H1 (cell line): Measurements from ENCODE around the gene COMMD1. TPM values are rescaled to one million over a fixed set of nuclear protein-coding genes. Genes with fewer than 3 reads are reported as not detected.

Experiments
- CTCF ChIA-PET: fragments of 300-600 bp; sonication (Branson Sonifier 250); formaldehyde crosslinking; loops from one replicate; lab custom pipeline; 2021; ENCODE audit not compliant: partially characterized antibody; lab: Charles Lee
- POLR2A ChIA-PET: fragments of 300-600 bp; sonication (Branson Sonifier 250); formaldehyde crosslinking; loops from one replicate; lab custom pipeline; 2021; ENCODE audit warnings: inconsistent platforms; ENCODE audit not compliant: partially characterized antibody; lab: Charles Lee
- DNase-seq, 2 experiments: peaks; one replicate each; pipeline versions ENCODE4 v3.0.0 to v3.0.0-alpha.2; 2010 to 2022; ENCODE audit warnings: low spot score in 2 of 2, low read depth in 1 of 2, mixed read lengths in 1 of 2
- FAIRE-seq: peaks from 2 replicates; lab custom pipeline; 2011; peaks lifted over from hg19 to GRCh38; lab: Jason Lieb, UNC
- H2AFZ ChIP-seq: 2 replicates; pipeline ENCODE4 v1.8.1; 2012; ENCODE audit warnings: low read length, inconsistent platforms
- H2AK5ac ChIP-seq: 2 replicates; pipeline ENCODE4 v1.6.1; 2013; ENCODE audit warnings: low read depth, low read length
- H2BK120ac ChIP-seq: replicated peaks from 2 replicates; pipeline ENCODE3; 2013; ENCODE audit warnings: low read depth, low read length, inconsistent platforms
- H2BK12ac ChIP-seq: 2 replicates; pipeline ENCODE4 v1.6.1; 2013; ENCODE audit warnings: low read depth, low read length
- H2BK15ac ChIP-seq: 2 replicates; pipeline ENCODE4 v1.6.1; 2013; ENCODE audit warnings: low read length
- H2BK20ac ChIP-seq: 2 replicates; pipeline ENCODE4 v1.6.1; 2013; ENCODE audit warnings: low read length
- H2BK5ac ChIP-seq: 2 replicates; pipeline ENCODE4 v1.6.1; 2013; ENCODE audit warnings: low read depth, low read length
- H3K14ac ChIP-seq: 2 replicates; pipeline ENCODE4 v1.6.1; 2013; ENCODE audit warnings: inconsistent platforms; ENCODE audit not compliant: insufficient read length
- H3K18ac ChIP-seq: 2 replicates; pipeline ENCODE4 v1.6.1; 2013; ENCODE audit warnings: low read length; ENCODE audit errors: extremely low read depth
- H3K23ac ChIP-seq: 2 replicates; pipeline ENCODE4 v1.6.1; 2013; ENCODE audit warnings: inconsistent platforms; ENCODE audit not compliant: insufficient read length
- H3K23me2 ChIP-seq: 2 replicates; pipeline ENCODE4 v1.6.1; 2013; ENCODE audit warnings: low read depth, low read length
- H3K27ac ChIP-seq: 2 replicates; pipeline ENCODE4 v1.6.1; 2011; ENCODE audit warnings: low read depth, low read length, inconsistent platforms
- H3K27me3 ChIP-seq, 4 experiments: replicated peaks in 1 of 4; 1 replicate in 1 of 4; 2 replicates in 3 of 4; pipeline versions ENCODE4 v1.6.1 to v1.8.1; 2011 to 2013; ENCODE audit warnings: low read length in 3 of 4, mild to moderate bottlenecking in 3 of 4, inconsistent platforms in 2 of 4, mixed read lengths in 2 of 4, moderate library complexity in 1 of 4; ENCODE audit not compliant: control insufficient read depth in 3 of 4, insufficient read depth in 3 of 4; ENCODE audit errors: extremely low read depth in 1 of 4
- H3K36me3 ChIP-seq, 4 experiments: 2 replicates each; pipeline versions ENCODE4 v1.6.1 to v1.8.1; 2011 to 2013; ENCODE audit warnings: mild to moderate bottlenecking in 4 of 4, low read length in 3 of 4, moderate library complexity in 2 of 4, control low read depth in 1 of 4, inconsistent platforms in 1 of 4; ENCODE audit not compliant: insufficient read depth in 4 of 4, control insufficient read depth in 2 of 4
- H3K4ac ChIP-seq: replicated peaks from 2 replicates; pipeline ENCODE3; 2013; ENCODE audit warnings: low read length, low read depth, mixed read lengths, inconsistent platforms; ENCODE audit not compliant: insufficient read length
- H3K4me1 ChIP-seq, 4 experiments: replicated peaks in 1 of 4; 1 replicate in 1 of 4; 2 replicates in 3 of 4; pipeline versions ENCODE4 v1.6.1 to v1.8.1; 2011 to 2013; ENCODE audit warnings: low read length in 3 of 4, inconsistent platforms in 2 of 4, mixed read lengths in 1 of 4; ENCODE audit not compliant: insufficient read depth in 4 of 4, control insufficient read depth in 3 of 4
- H3K4me2 ChIP-seq, 2 experiments: 2 replicates each; pipeline versions ENCODE4 v1.6.1 to v1.8.1; 2011 to 2013; ENCODE audit warnings: low read depth in 2 of 2, low read length in 2 of 2, control low read depth in 1 of 2, inconsistent platforms in 1 of 2, mild to moderate bottlenecking in 1 of 2; ENCODE audit not compliant: insufficient read depth in 1 of 2
- H3K4me3 ChIP-seq, 4 experiments: fragments of 200-600, 300-600 bp in 1 of 4; sonication (generic), shearing (Covaris generic), sonication (Bioruptor Twin) in 1 of 4; 2 replicates each; pipeline versions ENCODE4 v1.5.1 to v1.8.1; 2011 to 2016; ENCODE audit warnings: low read length in 4 of 4, low read depth in 3 of 4, control low read depth in 2 of 4, inconsistent platforms in 2 of 4, mild to moderate bottlenecking in 2 of 4, mixed read lengths in 1 of 4, moderate library complexity in 1 of 4; ENCODE audit not compliant: insufficient read depth in 2 of 4; ENCODE audit errors: extremely low read depth in 1 of 4
- H3K56ac ChIP-seq: replicated peaks from 2 replicates; pipeline ENCODE3; 2013; ENCODE audit warnings: low read depth, mild to moderate bottlenecking, mixed read lengths, low read length, inconsistent platforms; ENCODE audit not compliant: insufficient read length
- H3K79me1 ChIP-seq: 2 replicates; pipeline ENCODE4 v1.6.1; 2013; ENCODE audit warnings: low read depth, low read length, control low read depth
- H3K79me2 ChIP-seq, 2 experiments: 2 replicates each; pipeline versions ENCODE4 v1.6.1 to v1.8.1; 2012 to 2013; ENCODE audit warnings: low read length in 2 of 2, mild to moderate bottlenecking in 2 of 2, inconsistent platforms in 1 of 2; ENCODE audit not compliant: insufficient read depth in 2 of 2, control insufficient read depth in 1 of 2
- H3K9ac ChIP-seq, 4 experiments: replicated peaks in 1 of 4; 1 replicate in 1 of 4; 2 replicates in 3 of 4; pipeline versions ENCODE4 v1.6.1 to v1.8.1; 2011 to 2013; ENCODE audit warnings: low read depth in 3 of 4, low read length in 3 of 4, control low read depth in 2 of 4, mild to moderate bottlenecking in 2 of 4, moderate library complexity in 2 of 4, inconsistent platforms in 1 of 4; ENCODE audit errors: extremely low read depth in 1 of 4
- H3K9me3 ChIP-seq, 2 experiments: 2 replicates each; pipeline versions ENCODE4 v1.6.1 to v1.8.1; 2012 to 2013; ENCODE audit warnings: mild to moderate bottlenecking in 2 of 2, moderate library complexity in 2 of 2, control low read depth in 1 of 2, inconsistent platforms in 1 of 2, low read depth in 1 of 2, low read length in 1 of 2, mixed read lengths in 1 of 2; ENCODE audit not compliant: insufficient read depth in 2 of 2
- H4K20me1 ChIP-seq, 2 experiments: replicated peaks in 1 of 2; 2 replicates each; pipeline versions ENCODE3 to v1.8.1; 2011 to 2013; ENCODE audit warnings: inconsistent platforms in 2 of 2, low read length in 2 of 2, mild to moderate bottlenecking in 1 of 2; ENCODE audit not compliant: insufficient read depth in 2 of 2, control insufficient read depth in 1 of 2
- H4K5ac ChIP-seq: 2 replicates; pipeline ENCODE4 v1.6.1; 2013; ENCODE audit warnings: low read length, low read depth, mixed read lengths, inconsistent platforms; ENCODE audit not compliant: insufficient read length
- H4K8ac ChIP-seq: 2 replicates; pipeline ENCODE4 v1.8.0; 2013; ENCODE audit warnings: mild to moderate bottlenecking, moderate library complexity, low read length, inconsistent platforms; ENCODE audit not compliant: insufficient read depth; ENCODE audit errors: extremely low read depth
- H4K91ac ChIP-seq: replicated peaks from 2 replicates; pipeline ENCODE3; 2013; ENCODE audit warnings: low read length, mixed read lengths, inconsistent platforms; ENCODE audit not compliant: insufficient read length
- CBX5 ChIP-seq: fragments of 300-800, 300-1000 bp; sonication (generic); IDR thresholded peaks from 2 replicates; pipeline ENCODE4 v1.7.1; 2016; ENCODE audit warnings: antibody characterized with exemption, low read length, low read depth
- CBX8 ChIP-seq: fragments of 300-800, 300-1000 bp; sonication (generic); IDR thresholded peaks from 2 replicates; pipeline ENCODE4 v1.7.1; 2016; ENCODE audit warnings: low read depth, low read length, borderline replicate concordance
- CHD2 ChIP-seq: IDR thresholded peaks from 2 replicates; pipeline ENCODE4 v1.6.1; 2012; ENCODE audit warnings: low read length, improper control_type of control experiment
- CREB1 ChIP-seq: IDR thresholded peaks from 2 replicates; pipeline ENCODE4 v1.6.1; 2012; ENCODE audit warnings: inconsistent platforms
- FOSL1 ChIP-seq: IDR thresholded peaks from 2 replicates; pipeline ENCODE4 v1.6.1; 2011; ENCODE audit warnings: mild to moderate bottlenecking, low read depth, low read length, moderate library complexity; ENCODE audit not compliant: insufficient read depth
- GABPA ChIP-seq: IDR thresholded peaks from 2 replicates; pipeline ENCODE4 v1.6.1; 2011; ENCODE audit warnings: mild to moderate bottlenecking, low read length, moderate library complexity, borderline replicate concordance; ENCODE audit not compliant: insufficient read depth
- PHF8 ChIP-seq: fragments of 200-600 bp; sonication (generic); conservative IDR thresholded peaks from 2 replicates; pipeline ENCODE4 v1.7.1; 2012; ENCODE audit warnings: low read depth, mild to moderate bottlenecking, inconsistent platforms, low read length, moderate library complexity
- POLR2AphosphoS5 ChIP-seq: IDR thresholded peaks from 2 replicates; pipeline ENCODE4 v1.6.1; 2011; ENCODE audit warnings: low read depth, low read length
- POU5F1 ChIP-seq: IDR thresholded peaks from 2 replicates; pipeline ENCODE4 v1.6.1; 2011; ENCODE audit warnings: low read depth, mild to moderate bottlenecking, low read length, moderate library complexity
- SIRT6 ChIP-seq: IDR thresholded peaks from one replicate; pipeline ENCODE4 v1.7.1; 2012; ENCODE audit warnings: low read length, inconsistent platforms
- SP1 ChIP-seq: IDR thresholded peaks from 2 replicates; pipeline ENCODE4 v1.6.1; 2011; ENCODE audit warnings: low read depth, low read length
- TBP ChIP-seq: IDR thresholded peaks from 2 replicates; pipeline ENCODE4 v1.6.1; 2011; ENCODE audit warnings: low read depth, low read length, improper control_type of control experiment
- ZNF274 ChIP-seq: IDR thresholded peaks from 2 replicates; pipeline ENCODE4 v1.7.0; 2012; ENCODE audit warnings: low read length, borderline replicate concordance; ENCODE audit errors: extremely low read depth
- WGBS, 2 experiments: shearing (Covaris generic) in 1 of 2; methylation state at CpG; one replicate each; pipeline versions ENCODE4 v1.1.6 to v1.1.7; 2013 to 2015; ENCODE audit warnings: low lambda C conversion rate in 2 of 2, mixed read lengths in 2 of 2, inconsistent platforms in 1 of 2, low coverage in 1 of 2, missing lambda C conversion rate in 1 of 2; ENCODE audit not compliant: insufficient replicate concordance in 2 of 2, insufficient coverage in 1 of 2, insufficient read length in 1 of 2; ENCODE audit errors: extremely low coverage in 1 of 2, missing lambda C conversion rate in 1 of 2; 5-methylcytosine and 5-hydroxymethylcytosine counted together
- polyA plus RNA-seq, 7 experiments: library from polyadenylated mRNA; depleted of rRNA in 3 of 7; stranded (reverse) in 5 of 7; unstranded in 2 of 7; fragments of >200 nt in 5 of 7; fragments of 200-250 nt in 2 of 7; gene quantifications; 1 replicate in 5 of 7; 2 replicates in 1 of 7; 4 replicates in 1 of 7; pipeline versions ENCODE4 v1.2.1 to v1.2.3, GENCODE V29; 2011 to 2013; ENCODE audit warnings: missing spikeins in 2 of 7, mixed read lengths in 2 of 7
- total RNA-seq: library from RNA; stranded (reverse); fragmentation: NEBNext Ultra II Directional; extraction: Animal tissue kit (Norgen Biotek cat#: 25700); gene quantifications from 2 replicates; pipeline ENCODE4 v1.2.1, GENCODE V29; 2021
- TF ChIP-seq, protein P1 (sequence below): IDR thresholded peaks from 2 replicates; pipeline ENCODE4 v1.6.1; 2012; ENCODE audit warnings: low read length, inconsistent platforms

Gene COMMD1
- total and polyA plus RNA-seq, 2 of the 8 experiments (the other 6 are each of a cell fraction or from before 2014, with no cell fraction given): 23.5 to 28.3 TPM

DNA sequence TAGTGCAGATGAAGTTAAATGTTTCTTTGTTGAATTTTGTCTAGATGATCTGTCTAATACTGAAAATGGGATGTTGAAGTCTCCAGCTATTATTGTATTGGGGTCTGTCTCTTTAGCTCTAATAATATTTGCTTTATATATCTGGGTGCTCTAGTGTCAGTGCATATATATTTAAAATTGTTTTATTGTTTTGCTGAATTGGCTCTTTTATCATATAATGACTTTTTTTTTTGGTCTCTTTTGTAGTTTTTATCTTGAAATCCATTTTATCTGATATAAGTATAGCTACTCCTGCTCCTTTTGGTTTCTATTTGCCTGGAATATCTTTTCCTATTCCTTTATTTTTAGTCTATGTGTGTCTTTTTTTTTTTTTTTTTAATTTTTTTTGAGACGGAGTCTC is 79.2 kb downstream of the COMMD1 start:
- ChIA-PET CTCF (interaction anchor here (0.7 to 1.1 kb wide), 3 partner anchors 8 to 699 kb away, joined by 4 read pairs; no protein-coding TSS in a partner anchor), POLR2A (interaction anchor here (0.9 kb wide), 1 partner anchor 426 kb away, joined by 4 read pairs; no protein-coding TSS in a partner anchor)
- Histone ChIP-seq H2AK5ac (no peak overlapping the region), H4K5ac (no peak overlapping the region), H4K91ac (no peak overlapping the region), H3K23me2 (no peaks in the 10 kb centered on the region), H2BK20ac (no peak overlapping the region), H4K20me1 (no peaks in the 10 kb centered on the region), H3K4me1 (no peaks in the 10 kb centered on the region; a peak in 3 of 7 replicates), H3K4me2 (no peak overlapping the region), H3K4me3 (no peak overlapping the region), H3K23ac (no peak overlapping the region), H3K79me1 (no peaks in the 10 kb centered on the region; the same call in 1 of the 2 replicates), H2BK15ac (no peak overlapping the region), H3K14ac (no peak overlapping the region), H4K8ac (no peak overlapping the region), H3K27me3 (no peaks in the 10 kb centered on the region), H3K9me3 (no peaks in the 10 kb centered on the region), H3K4ac (no peak overlapping the region), H3K9ac (no peak overlapping the region), H2BK120ac (no peak overlapping the region), H2BK5ac (no peak overlapping the region), H2BK12ac (no peak overlapping the region), H3K27ac (no peak overlapping the region), H3K56ac (no peak overlapping the region), H3K79me2 (no peaks in the 10 kb centered on the region), H2AFZ (no peak overlapping the region), H3K36me3 (no peaks in the 10 kb centered on the region), H3K18ac (no peak overlapping the region)
- DNase-seq: no peak
- no peak for FAIRE-seq
- WGBS, 2 experiments: no CpG with 5 or more reads among the region's 1 CpG
- TF ChIP-seq FOSL1 (no peak), CBX5 (no peak), POLR2AphosphoS5 (no peak), SP1 (no peak), GABPA (no peak), TBP (no peak), CHD2 (no peak), PHF8 (no peak), ZNF274 (no peak), SIRT6 (no peak), CREB1 (no peak), POU5F1 (no peak), CBX8 (no peak)
- TF ChIP-seq, protein P1, sequence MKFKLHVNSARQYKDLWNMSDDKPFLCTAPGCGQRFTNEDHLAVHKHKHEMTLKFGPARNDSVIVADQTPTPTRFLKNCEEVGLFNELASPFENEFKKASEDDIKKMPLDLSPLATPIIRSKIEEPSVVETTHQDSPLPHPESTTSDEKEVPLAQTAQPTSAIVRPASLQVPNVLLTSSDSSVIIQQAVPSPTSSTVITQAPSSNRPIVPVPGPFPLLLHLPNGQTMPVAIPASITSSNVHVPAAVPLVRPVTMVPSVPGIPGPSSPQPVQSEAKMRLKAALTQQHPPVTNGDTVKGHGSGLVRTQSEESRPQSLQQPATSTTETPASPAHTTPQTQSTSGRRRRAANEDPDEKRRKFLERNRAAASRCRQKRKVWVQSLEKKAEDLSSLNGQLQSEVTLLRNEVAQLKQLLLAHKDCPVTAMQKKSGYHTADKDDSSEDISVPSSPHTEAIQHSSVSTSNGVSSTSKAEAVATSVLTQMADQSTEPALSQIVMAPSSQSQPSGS: no peak
